ENCODE data around the gene CHST11.

The CHST11 gene

DNA sequence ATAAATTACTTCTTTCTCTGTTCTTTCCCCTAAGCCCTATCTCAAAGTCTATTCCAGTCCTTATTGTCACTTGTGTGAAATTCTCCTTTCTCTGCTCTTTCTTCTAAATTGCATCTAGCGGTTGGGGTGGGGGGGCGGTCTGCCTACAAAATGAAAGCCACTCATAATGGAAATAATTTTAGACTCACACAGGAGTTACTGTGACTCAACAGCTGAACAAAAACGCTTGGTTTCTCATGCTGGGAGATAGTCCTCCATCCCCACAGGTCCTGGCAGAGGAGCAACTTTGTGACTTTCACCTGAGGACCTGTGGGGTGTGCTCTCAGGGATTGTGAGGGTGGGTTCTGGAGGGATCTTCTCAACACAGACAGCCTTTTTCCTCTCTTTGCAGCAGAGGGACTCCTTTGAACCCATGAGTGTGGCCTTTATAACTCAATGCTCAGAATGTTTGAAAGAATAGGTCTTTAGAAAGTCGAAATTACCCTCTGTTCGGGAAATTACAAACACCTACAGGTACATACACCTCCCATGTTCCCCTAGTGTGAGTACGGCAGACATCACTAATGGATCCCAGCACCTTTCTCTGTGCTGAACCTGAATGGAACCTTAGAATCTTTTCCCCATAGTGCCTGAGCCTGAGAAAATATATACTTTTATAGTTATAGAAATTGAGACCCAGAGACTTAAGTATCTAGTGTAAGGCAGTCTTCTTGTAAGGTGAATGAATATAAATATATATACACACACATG is 109.7 kb downstream of the CHST11 start:
- no peak for DNase-seq
- no peak overlapping the region for H3K4me2 ChIP-seq (ENCODE audit: insufficient read depth, low read length)
- peaks cover 71% of the 10 kb centered on the region for H3K4me1 ChIP-seq (ENCODE audit: insufficient read depth, low read length)
- H3K4me3 ChIP-seq (ENCODE audit: low read depth in 1 of 2, low read length in 2 of 2), result no peak overlapping the region
- peak overlapping the region; percentile 53 for H3K27ac ChIP-seq (ENCODE audit: low read length)
- H3K9me3 ChIP-seq (ENCODE audit: insufficient read depth, low read length, severe bottlenecking), result peaks cover 5% of the 10 kb centered on the region
- peaks cover 87% of the 10 kb centered on the region for H4K20me1 ChIP-seq (ENCODE audit: insufficient read depth, low read length)
- no peak for TF ChIP-seq EZH2 (IDR thresholded peaks at IDR 0.05; ENCODE audit: borderline replicate concordance, low read depth, low read length, severe bottlenecking)
- TF ChIP-seq, protein P1, sequence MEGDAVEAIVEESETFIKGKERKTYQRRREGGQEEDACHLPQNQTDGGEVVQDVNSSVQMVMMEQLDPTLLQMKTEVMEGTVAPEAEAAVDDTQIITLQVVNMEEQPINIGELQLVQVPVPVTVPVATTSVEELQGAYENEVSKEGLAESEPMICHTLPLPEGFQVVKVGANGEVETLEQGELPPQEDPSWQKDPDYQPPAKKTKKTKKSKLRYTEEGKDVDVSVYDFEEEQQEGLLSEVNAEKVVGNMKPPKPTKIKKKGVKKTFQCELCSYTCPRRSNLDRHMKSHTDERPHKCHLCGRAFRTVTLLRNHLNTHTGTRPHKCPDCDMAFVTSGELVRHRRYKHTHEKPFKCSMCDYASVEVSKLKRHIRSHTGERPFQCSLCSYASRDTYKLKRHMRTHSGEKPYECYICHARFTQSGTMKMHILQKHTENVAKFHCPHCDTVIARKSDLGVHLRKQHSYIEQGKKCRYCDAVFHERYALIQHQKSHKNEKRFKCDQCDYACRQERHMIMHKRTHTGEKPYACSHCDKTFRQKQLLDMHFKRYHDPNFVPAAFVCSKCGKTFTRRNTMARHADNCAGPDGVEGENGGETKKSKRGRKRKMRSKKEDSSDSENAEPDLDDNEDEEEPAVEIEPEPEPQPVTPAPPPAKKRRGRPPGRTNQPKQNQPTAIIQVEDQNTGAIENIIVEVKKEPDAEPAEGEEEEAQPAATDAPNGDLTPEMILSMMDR (IDR thresholded peaks at IDR 0.05; ENCODE audit: borderline replicate concordance, extremely low read depth, low read length, poor library complexity, severe bottlenecking), result no peak
- no peaks in the 10 kb centered on the region for H3K27me3 ChIP-seq (ENCODE audit: insufficient read depth, low read length, poor library complexity)
- no peak overlapping the region for H2AFZ ChIP-seq (ENCODE audit: low read depth, low read length)
- no peak overlapping the region for H3K9ac ChIP-seq (ENCODE audit: low read depth, low read length)
- peaks cover 98% of the 10 kb centered on the region for H3K79me2 ChIP-seq (ENCODE audit: insufficient read depth, low read length)
- peaks cover 70% of the 10 kb centered on the region for H3K36me3 ChIP-seq (ENCODE audit: insufficient read depth, low read length)
- ATAC-seq (ENCODE audit: insufficient read depth, low read depth), result no peak

DNA sequence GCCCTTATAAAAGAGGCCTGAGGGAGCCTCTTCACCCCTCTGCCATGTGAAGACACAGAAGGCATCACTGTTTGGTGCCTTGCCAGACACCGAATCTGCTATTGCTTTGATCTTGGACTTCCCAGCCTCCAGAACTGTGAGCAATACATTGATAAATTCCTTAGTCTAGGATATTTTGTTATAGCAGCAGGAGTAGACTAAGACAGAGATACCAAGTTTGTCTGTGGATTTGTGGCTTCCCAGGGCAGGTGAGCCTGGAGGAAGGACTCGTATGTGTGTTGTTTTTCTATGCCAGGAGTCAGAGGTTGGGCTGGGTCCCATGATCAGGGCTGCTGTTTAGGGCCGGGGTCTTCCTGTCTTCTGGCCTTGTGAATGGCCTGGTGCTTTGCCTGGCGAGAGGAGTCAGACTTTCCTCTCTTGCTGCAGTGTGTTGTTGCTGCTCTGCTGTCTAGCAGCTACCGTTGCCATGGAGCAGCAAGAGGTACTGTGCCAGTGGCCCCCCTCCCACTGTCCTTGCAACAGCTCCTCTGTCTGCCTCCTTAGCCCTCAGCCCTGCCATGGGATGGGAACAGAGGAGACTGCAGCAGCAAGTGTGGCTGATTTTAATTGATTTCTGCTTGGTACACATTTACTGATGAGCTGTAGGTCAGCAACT is 111.2 kb downstream of the CHST11 start:
- ATAC-seq (ENCODE audit: insufficient read depth, low read depth) (peak; percentile 12; the same call in 1 of the 3 replicates), DNase-seq (peak; percentile 41)
- TF ChIP-seq, protein P1 (IDR thresholded peaks at IDR 0.05; ENCODE audit: borderline replicate concordance, extremely low read depth, low read length, poor library complexity, severe bottlenecking), result no peak
- no peak for TF ChIP-seq EZH2 (IDR thresholded peaks at IDR 0.05; ENCODE audit: borderline replicate concordance, low read depth, low read length, severe bottlenecking)
- Histone ChIP-seq H3K4me1 (ENCODE audit: insufficient read depth, low read length) (peaks cover 71% of the 10 kb centered on the region), H3K36me3 (ENCODE audit: insufficient read depth, low read length) (peaks cover 57% of the 10 kb centered on the region), H2AFZ (ENCODE audit: low read depth, low read length) (no peak overlapping the region), H3K27me3 (ENCODE audit: insufficient read depth, low read length, poor library complexity) (no peaks in the 10 kb centered on the region), H3K4me3 (ENCODE audit: low read depth in 1 of 2, low read length in 2 of 2) (no peak overlapping the region), H3K9ac (ENCODE audit: low read depth, low read length) (peak overlapping the region; percentile 9; the same call in 1 of the 2 replicates), H3K79me2 (ENCODE audit: insufficient read depth, low read length) (peaks cover 90% of the 10 kb centered on the region), H3K9me3 (ENCODE audit: insufficient read depth, low read length, severe bottlenecking) (peaks cover 5% of the 10 kb centered on the region), H3K4me2 (ENCODE audit: insufficient read depth, low read length) (peak overlapping the region; percentile 50), H3K27ac (ENCODE audit: low read length) (peak overlapping the region; percentile 83), H4K20me1 (ENCODE audit: insufficient read depth, low read length) (peaks cover 74% of the 10 kb centered on the region)

DNA sequence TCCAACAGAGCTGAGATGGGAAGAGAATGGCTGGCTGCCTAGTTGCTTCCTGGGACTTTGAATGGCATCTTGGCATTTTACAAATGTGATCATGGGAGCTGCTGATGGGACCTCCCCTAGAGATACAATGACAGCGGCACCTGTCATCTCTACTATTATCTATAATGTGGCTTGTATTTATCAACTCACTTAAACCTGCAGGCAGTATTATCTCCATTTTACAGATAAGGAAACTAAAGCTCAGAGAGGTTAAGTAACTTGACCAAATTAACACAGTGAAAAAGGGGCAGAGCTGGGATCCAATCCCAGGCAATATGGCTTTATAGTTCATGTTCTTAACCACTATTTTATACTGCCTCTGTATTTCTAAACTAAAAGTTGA is 111.7 kb downstream of the CHST11 start:
- Histone ChIP-seq H3K27me3 (ENCODE audit: insufficient read depth, low read length, poor library complexity) (no peaks in the 10 kb centered on the region), H3K9ac (ENCODE audit: low read depth, low read length) (peak overlapping the region; percentile 9; the same call in 1 of the 2 replicates), H3K4me2 (ENCODE audit: insufficient read depth, low read length) (peak overlapping the region; percentile 50; the same call in 1 of the 2 replicates), H3K4me1 (ENCODE audit: insufficient read depth, low read length) (peaks cover 70% of the 10 kb centered on the region), H3K4me3 (ENCODE audit: low read depth in 1 of 2, low read length in 2 of 2) (no peak overlapping the region), H3K27ac (ENCODE audit: low read length) (peak overlapping the region; percentile 83), H3K9me3 (ENCODE audit: insufficient read depth, low read length, severe bottlenecking) (peaks cover 5% of the 10 kb centered on the region), H3K79me2 (ENCODE audit: insufficient read depth, low read length) (peaks cover 84% of the 10 kb centered on the region), H2AFZ (ENCODE audit: low read depth, low read length) (no peak overlapping the region), H4K20me1 (ENCODE audit: insufficient read depth, low read length) (peaks cover 68% of the 10 kb centered on the region), H3K36me3 (ENCODE audit: insufficient read depth, low read length) (peaks cover 52% of the 10 kb centered on the region)
- TF ChIP-seq EZH2 (IDR thresholded peaks at IDR 0.05; ENCODE audit: borderline replicate concordance, low read depth, low read length, severe bottlenecking), result no peak
- TF ChIP-seq, protein P1 (IDR thresholded peaks at IDR 0.05; ENCODE audit: borderline replicate concordance, extremely low read depth, low read length, poor library complexity, severe bottlenecking), result no peak
- DNase-seq (no peak), ATAC-seq (ENCODE audit: insufficient read depth, low read depth) (no peak)

All from DND-41 (cell line).